HL-60/S4 treated with retinoic acid at 250 ng/mL for 4 days and 3 days (cell line): ENCODE measurements around the gene KRTAP5-1.
"Not testable (repeated sequence)": the region's sequence is repeated elsewhere in the genome, so short reads cannot be mapped to it uniquely, and the experiment has no call there.

ENCODE experiments used
- in situ Hi-C: fragments of 300-500 bp; cut with MboI; formaldehyde crosslinking; loops from 2 replicates; pipeline ENCODE4 v1.7.0; 2022; ENCODE audit warnings: low sequenced_read_pairs

KRTAP5-1 gene

GRCh38 chr11:1584661-1585370 is at the start of gene KRTAP5-1:
Gene KRTAP5-1, minus strand, starts transcription at chr11:1585283. Its CDS starts 34 bp downstream, at chr11:1585249.
- in situ Hi-C loops = not testable (repeated sequence)

GRCh38 chr11:1633864-1634263 is 48.8 kb upstream of the KRTAP5-1 start:
- in situ Hi-C loops = no loop called here

GRCh38 chr11:1632053-1632714 is 47.1 kb upstream of the KRTAP5-1 start:
- in situ Hi-C loops = no loop called here

- in situ Hi-C loops = no loop called here
Observed at GRCh38 chr11:1631066-1631568, 46.0 kb upstream of the KRTAP5-1 start.

GRCh38 chr11:1630271-1630670 is 45.2 kb upstream of the KRTAP5-1 start:
- in situ Hi-C loops = no loop called here

- in situ Hi-C loops = no loop called here
Observed at GRCh38 chr11:1629326-1630185, 44.5 kb upstream of the KRTAP5-1 start, which contains the start of gene KRTAP5-5. Gene KRTAP5-5, plus strand, starts transcription at chr11:1629775. Its CDS starts 66 bp downstream, at chr11:1629841.

GRCh38 chr11:1628506-1629325 is 43.6 kb upstream of the KRTAP5-1 start:
- in situ Hi-C loops = no loop called here

- in situ Hi-C loops = no loop called here
Observed at GRCh38 chr11:1625541-1625940, 40.5 kb upstream of the KRTAP5-1 start.

GRCh38 chr11:1624621-1625020 is 39.5 kb upstream of the KRTAP5-1 start:
- in situ Hi-C loops = no loop called here

GRCh38 chr11:1623716-1624115 is 38.6 kb upstream of the KRTAP5-1 start:
- in situ Hi-C loops = no loop called here

- in situ Hi-C loops = no loop called here
Observed at GRCh38 chr11:1622086-1622485, 37.0 kb upstream of the KRTAP5-1 start, which contains the start of gene KRTAP5-4. Gene KRTAP5-4, minus strand, starts transcription at chr11:1622138. Its CDS starts 45 bp downstream, at chr11:1622093.

- in situ Hi-C loops = no loop called here
Observed at GRCh38 chr11:1619449-1619848, 34.4 kb upstream of the KRTAP5-1 start.

GRCh38 chr11:1618231-1618630 is 33.1 kb upstream of the KRTAP5-1 start:
- in situ Hi-C loops = no loop called here

- in situ Hi-C loops = no loop called here
Observed at GRCh38 chr11:1608363-1608762, 23.3 kb upstream of the KRTAP5-1 start, which contains the start of gene KRTAP5-3. Gene KRTAP5-3, minus strand, starts transcription at chr11:1608463. Its CDS starts 78 bp downstream, at chr11:1608385.

GRCh38 chr11:1607901-1608300 is 22.8 kb upstream of the KRTAP5-1 start:
- in situ Hi-C loops = not testable (repeated sequence)

- in situ Hi-C loops = not testable (repeated sequence)
Observed at GRCh38 chr11:1607156-1607845, 22.2 kb upstream of the KRTAP5-1 start.

GRCh38 chr11:1605923-1606322 is 20.8 kb upstream of the KRTAP5-1 start:
- in situ Hi-C loops = not testable (repeated sequence)

- in situ Hi-C loops = no loop called here
Observed at GRCh38 chr11:1604711-1605110, 19.6 kb upstream of the KRTAP5-1 start.

GRCh38 chr11:1604181-1604580 is 19.1 kb upstream of the KRTAP5-1 start:
- in situ Hi-C loops = no loop called here
